GM19351 (cell line): ENCODE results near the gene ADAMTS13.
"Not testable (repeated sequence)": the region's sequence is repeated elsewhere in the genome, so short reads cannot be mapped to it uniquely, and the experiment has no call there.

Experiments
- ATAC-seq: cut with Tn5 transposase; IDR thresholded peaks from one replicate; pipeline ENCODE4 v1.9.1; 2021; ENCODE audit warnings: mild to moderate bottlenecking, moderate library complexity; ENCODE audit not compliant: unreplicated experiment

ADAMTS13 gene

DNA sequence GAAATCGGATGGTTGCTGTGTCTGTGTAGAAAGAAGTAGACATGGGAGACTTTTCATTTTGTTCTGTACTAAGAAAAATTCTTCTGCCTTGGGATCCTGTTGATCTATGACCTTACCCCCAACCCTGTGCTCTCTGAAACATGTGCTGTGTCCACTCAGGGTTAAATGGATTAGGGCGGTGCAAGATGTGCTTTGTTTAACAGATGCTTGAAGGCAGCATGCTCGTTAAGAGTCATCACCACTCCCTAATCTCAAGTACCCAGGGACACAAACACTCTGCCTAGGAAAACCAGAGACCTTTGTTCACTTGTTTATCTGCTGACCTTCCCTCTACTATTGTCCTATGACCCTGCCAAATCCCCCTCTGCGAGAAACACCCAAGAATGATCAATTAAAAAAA lies 30.7 kb upstream of the ADAMTS13 start:
- not testable (repeated sequence) for ATAC-seq

DNA sequence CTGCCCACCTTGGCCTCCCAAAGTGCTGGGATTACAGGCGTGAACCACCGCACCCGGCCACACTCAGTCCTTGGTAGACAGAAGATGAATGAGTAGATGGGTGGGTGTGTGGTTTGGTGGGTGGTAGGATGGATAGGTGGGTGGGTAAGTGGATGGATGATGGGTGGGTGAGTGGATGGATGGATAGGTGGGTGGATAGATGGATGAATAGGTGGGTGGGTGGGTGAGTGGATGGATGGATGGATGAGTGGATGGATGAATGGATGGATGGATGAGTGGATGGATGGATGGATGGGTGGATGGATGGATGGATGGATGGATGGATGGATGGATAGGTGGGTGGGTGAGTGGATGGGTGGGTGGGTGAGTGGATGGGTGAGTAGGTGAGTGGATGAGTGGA lies 29.9 kb upstream of the ADAMTS13 start:
- ATAC-seq = not testable (repeated sequence)

DNA sequence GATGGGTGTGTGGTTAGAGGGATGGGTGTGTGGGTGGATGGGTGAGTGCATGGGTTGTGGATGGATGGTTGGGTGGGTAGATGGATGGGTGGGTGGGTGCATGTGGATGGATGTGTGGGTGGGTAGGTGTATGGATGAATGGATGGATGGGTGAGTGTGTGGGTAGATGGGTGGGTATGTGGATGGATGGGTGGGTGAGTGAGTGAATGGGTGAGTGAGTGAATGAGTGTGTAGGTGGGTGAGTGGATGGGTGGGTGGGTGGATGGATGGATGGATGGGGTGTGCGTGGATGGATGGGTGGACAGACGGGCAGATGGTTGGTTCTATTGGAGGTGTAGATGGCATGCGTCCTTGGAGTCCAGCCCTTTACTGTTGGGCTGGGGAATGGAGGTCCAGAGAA lies 28.8 kb upstream of the ADAMTS13 start:
- ATAC-seq = no peak

DNA sequence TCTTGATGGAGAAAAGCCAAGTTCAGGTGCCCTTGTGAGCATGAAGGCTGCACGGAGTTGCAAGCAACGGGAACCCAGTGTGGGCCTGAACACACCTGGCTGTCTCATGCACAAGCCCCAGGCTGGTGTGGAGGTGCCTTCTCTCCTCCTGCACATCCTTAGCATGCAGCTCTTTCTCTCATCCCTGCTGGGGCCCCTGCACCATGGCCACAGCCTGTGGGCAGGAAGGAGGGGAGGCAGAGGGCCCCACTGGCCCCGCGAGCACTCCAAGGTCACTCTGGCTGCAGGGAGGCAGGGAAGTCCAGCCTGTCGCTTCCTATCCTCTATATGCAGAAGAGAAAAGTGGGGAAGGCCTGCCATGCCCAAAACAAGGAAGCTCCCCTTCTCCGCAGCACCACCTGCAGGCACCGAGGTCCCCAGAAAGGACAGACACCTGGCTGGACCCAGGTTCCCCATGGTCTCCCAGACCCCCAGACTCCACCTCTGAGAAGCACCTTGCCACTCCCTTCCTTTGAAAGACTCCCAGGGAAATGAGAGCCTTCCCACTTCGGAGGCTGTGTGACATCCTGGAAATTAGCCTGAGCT lies 27.4 kb upstream of the ADAMTS13 start:
- no peak for ATAC-seq

DNA sequence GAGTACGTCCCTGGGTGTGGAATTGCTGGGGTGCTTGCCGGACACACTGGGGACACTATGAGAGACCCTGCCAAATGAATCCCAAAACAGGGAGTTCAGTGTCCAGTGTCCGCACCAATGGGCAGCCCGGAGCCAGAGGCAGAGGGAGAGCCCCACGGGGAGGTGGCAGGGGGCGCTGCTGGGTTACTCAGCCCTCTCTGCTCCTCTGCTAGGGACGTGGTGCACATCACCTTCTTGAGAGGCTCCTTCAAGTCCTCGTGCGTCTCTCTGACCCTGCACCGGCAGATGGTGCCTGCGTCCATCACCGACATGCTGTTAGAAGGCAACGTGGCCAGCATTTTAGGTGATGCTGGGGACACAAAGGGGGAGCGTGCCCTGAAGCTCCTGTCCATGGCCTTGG lies 25.2 kb upstream of the ADAMTS13 start:
- no peak for ATAC-seq

DNA sequence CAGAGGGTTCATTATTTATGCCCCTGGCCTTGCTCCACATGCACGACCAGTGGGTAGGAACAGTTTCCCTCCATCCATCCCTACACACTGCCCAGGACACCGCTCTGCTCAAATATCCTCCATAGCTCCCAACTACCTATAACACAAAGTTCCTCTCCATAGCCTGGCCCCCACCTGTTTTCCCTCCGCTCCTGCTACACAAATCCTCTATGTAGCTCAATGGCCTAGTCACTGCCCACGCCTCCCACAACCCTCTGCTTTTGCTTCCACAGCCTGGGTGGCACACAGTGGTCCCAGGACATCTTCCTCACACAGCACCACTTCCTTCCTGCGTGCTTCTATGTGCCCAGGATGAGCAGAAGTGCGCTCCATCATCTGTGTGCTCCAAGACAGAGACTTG lies 24.8 kb upstream of the ADAMTS13 start:
- no peak for ATAC-seq

DNA sequence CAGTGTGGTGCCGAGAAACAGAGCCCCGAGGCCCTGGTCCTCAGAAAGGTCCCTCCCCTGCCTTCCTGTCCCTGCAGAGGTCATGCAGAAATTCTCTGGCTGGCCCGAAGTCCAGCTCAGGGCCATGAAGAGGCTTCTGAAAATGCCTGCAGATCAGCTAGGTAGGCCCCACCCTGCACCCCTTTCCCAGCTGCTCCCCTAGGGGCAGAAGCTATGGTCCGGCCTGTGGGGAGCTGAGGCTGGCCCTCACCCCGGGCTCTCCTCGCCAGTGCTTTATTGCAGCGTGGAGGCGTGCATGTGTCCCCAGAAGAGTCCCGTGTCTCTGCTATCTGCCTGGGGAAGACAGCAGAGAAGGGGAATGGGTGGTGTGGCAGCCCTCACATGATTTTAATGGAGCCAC lies 24.3 kb upstream of the ADAMTS13 start:
- no peak for ATAC-seq

DNA sequence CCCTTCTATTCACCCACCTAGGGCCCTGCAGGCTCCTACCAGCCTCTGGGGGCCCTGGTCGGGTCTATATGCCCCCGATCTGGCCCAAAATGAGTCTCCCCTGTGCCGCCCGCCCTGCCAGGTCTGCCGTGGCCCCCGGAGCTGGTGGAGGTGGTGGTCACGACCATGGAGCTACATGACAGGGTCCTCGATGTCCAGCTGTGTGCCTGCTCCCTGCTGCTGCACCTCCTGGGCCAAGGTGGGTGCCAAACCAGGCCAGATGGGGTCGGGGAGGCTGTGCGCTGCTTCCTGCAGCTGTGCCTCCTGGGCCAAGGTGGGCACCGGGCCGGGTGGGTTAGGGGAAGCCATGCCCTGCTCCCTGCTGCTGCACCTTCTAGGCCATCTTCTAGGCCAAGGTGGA lies 21.9 kb upstream of the ADAMTS13 start:
- no peak for ATAC-seq

DNA sequence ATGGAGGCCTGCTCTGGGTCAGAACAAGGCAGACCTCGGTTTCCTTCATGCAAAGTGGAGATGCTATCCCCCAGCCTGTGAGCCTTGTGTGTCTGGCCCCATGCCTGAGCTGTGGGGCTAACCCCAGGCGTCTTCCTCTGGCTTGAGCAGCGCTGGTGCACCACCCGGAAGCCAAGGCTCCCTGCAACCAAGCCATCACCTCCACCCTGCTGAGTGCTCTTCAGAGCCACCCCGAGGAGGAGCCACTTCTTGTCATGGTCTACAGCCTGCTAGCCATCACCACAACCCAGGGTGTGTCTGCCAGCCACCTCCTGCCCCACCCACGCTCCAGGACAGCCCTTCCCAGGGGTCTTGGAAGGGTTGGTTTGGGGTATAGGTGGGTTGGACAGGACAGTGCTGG lies 20.6 kb upstream of the ADAMTS13 start:
- no peak for ATAC-seq

DNA sequence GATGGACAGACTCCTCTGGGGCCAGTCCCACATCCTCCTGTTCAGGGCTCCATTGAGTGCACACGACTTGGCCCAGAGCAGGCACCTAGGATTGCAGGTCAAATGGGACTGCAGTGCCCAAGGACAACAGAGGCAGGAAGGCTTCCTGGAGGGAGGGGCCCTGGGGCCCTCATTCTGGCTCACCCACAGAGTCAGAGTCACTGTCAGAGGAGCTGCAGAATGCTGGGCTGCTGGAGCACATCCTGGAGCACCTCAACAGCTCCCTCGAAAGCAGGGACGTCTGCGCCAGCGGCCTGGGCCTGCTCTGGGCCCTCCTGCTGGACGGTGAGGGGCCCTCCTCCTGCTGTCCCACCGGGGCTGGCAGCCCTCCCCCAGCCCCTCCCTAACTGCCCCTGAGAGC lies 19.5 kb upstream of the ADAMTS13 start:
- ATAC-seq = no peak

DNA sequence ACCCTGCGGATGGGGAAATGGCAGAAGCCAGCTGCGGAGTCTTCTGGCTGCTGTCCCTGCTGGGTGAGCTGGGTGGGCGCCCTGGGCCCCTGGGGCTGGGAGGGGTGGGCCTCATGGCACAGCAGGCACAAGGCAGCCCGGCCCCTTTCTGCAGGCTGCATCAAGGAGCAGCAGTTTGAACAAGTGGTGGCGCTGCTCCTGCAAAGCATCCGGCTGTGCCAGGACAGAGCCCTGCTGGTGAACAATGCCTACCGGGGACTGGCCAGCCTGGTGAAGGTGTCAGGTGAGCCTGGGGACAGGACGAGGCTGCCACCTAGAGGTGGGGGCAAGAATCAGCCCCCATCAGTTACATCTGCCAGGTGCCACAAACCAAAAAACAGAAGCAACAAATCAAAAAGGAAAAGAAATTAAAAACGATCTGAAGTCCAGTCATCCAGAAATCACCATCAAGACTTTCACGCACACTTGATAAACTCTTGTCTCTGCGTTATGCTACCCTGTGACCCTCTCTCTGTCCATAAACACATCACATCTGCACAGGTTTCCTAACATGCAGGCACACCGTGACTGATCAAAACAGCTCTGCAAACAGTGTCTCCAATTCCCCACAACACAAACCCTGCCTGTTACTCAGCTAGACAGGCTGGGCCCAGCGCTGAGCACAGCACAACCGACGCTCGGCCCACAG lies 18.3 kb upstream of the ADAMTS13 start:
- ATAC-seq = no peak

DNA sequence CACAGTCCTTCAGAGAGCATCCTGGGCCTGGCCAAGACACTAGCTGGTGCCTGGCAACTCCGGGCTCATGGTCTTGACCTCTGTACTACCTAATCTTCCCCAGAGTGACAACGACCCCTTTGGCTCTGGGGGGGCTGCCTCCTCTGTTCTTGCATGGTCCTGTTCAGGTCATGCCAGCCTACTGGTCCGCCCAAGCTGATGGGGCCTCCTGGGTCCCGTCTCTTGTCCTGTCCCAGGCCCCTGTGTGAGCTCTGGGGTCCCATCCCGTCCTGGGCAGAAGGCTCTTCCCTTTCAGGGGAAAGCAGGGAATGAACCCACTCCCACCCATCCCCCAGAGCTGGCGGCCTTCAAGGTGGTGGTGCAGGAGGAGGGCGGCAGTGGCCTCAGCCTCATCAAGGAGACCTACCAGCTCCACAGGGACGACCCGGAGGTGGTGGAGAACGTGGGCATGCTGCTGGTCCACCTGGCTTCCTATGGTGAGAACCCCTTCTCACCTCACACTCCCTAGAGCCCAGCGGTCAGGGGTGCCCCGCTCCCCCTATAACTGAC lies 17.6 kb upstream of the ADAMTS13 start:
- ATAC-seq = no peak

DNA sequence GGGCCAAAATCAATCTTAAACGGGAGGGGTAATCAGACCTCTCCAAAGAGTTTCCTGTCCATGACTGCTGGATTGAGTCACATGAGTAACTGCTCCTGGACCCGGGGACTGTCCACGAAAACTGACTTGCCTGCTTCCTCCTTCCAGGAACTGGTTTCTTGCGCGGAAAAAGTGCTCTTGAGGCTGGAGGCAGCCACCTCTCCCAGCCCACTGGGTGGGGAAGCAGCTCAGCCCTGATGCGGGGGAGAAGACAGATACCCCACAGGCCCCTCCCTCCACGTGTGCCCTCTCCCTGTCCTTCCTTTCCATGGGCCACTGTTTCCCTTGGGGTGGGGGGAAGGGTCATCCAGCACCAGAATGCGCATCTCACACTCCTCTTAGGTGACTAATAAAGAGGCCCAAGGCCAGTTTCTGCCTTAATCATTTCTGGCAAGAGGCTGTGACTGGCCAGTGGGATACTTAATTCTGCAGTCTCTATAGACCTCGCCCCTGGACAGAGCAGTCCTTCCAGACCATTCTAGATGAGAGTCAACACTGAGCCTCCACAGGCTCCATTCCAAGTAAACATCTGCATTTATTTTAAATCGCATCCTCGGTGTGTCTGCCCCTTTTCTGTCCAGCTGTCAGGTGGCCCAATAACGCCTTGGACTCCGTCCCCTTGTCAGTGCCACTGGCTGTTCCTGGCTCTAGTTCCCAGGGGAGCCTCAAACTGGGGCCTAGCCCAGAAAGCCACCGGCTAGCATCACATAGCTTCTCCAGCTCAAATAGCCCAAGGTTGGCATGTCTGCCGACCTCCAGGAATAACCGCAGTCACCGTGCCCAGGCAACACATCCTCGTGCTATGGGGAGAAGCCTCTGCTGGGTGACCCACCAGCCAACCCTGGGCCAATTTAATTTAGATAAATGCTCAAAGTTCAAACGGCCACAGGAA lies 16.4 kb upstream of the ADAMTS13 start:
- no peak for ATAC-seq

DNA sequence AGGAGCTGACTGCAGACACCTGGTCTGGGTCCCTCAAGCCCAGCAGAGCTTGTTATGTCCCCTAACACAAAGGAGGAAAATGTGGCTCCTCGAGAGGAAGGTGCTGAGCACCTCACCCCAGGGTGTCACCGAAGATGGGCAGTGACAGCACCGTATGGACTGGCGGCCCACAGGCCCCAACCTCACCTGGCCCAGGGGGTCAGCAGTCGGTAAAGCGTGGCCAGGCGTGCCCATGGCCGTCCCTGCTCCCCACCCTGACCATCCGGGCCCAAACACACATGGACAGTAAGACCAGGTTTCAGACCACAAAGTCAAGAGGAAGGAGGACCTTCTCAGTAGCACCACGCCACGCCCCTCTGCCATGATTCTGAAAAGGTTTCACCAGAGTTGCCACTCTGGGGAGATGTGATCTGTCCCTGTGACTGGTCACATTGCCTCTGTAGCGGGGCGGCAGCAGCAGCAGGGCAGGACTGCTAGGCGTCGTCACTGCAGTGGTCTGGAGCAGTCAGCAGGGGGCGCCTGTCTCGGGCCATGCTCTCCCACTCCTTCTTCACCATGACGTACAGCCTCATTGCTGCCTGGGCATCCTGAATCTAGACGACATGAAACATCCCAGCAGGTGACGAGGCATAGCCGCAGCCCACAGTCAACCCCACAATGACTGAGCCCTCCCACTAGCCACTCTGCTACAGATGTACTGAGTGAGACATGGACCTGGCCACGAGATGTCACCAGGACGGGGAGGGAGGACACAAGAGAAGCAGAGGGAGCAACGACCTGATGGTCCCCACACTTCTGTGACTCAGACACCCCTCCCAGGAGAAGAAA lies 15.5 kb upstream of the ADAMTS13 start:
- ATAC-seq = no peak

DNA sequence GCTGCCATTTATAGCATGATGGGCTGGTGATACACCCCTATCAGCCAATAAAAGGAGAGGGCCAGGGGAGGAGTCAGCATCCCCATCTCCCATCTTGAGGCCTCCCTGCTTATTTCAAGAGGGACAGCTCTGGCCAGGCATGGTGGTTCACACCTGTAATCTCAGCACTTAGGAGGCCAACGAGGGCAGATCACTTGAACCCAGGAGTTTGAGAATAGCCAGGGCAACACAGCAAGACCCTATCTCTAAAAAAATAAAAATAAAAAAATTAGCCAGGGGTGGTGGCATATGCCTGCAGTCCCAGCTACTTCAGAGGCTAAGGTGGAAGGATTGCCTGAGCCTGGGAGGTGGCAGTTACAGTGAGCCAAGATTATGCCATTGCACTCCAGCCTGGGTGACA lies 14.1 kb upstream of the ADAMTS13 start:
- ATAC-seq = no peak

DNA sequence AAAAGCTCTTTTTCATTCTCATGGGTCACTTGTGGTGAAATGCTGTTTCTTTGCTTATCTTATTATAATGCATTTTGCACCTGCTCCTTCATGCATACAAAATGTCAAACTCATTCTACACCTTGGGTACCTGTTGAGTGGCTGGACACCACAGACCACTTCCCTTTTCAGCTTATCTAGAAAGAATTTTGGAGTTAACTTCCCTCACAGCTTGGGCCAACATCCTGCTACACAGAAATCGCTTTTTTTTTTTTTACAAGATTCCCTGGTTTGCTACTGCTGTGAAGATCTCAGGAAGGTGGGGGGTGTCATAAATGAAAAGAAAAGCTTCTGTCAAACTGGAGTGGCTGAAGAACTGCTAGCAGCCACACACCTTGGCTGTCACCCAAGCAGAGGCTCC lies 7.0 kb upstream of the ADAMTS13 start:
- ATAC-seq = no peak

DNA sequence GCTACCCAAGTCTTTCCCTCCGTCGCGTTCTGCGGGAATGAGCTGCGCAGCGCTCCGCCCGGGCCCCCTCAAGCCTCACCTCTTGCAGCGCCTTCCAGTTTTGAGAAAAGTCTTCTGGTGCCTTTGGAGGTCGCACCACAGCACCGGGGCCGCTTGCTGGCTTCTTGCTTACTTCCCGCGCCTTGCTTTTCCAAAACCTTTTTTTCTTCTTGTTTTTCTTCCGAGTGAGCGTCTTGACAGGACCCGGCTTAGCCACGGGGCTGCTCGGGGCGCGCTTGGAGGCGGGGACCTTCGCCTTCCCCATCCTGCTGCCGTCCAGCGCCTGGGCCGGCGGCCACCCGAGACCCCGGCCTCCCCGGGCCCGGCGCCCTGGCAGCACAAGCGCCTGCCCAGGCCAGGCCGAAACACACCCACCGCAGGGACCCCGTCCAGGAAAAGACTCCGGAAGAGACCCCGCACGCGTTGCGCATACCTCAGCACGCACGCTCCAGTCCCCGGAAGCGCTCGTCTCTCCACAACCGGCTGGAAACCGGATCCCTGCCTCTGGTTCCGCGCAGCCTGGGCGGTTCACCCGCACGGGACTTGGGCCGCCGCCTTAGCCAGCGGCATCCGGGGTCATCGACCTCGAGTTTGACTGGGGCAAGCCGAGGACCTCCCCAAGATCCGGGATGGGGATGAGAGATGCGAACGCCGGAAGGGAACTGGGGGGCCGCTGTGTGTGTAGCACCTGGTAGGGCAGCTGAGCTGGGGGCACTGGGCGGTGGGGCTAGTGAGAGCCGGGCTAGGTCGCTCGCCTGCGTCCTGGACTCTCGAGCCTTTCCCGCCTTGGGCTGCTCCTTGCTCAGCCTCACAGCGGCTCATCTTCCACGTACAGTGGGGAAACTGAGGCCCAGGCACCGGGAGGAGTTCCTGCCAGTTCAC lies 4.4 kb upstream of the ADAMTS13 start, which contains the start of gene REXO4:
Gene REXO4 (minus strand): TSS at position 470 of the 921 bp plus-strand sequence. CDS start 166 bp downstream, at position 304.
- ATAC-seq = peak; percentile 57

DNA sequence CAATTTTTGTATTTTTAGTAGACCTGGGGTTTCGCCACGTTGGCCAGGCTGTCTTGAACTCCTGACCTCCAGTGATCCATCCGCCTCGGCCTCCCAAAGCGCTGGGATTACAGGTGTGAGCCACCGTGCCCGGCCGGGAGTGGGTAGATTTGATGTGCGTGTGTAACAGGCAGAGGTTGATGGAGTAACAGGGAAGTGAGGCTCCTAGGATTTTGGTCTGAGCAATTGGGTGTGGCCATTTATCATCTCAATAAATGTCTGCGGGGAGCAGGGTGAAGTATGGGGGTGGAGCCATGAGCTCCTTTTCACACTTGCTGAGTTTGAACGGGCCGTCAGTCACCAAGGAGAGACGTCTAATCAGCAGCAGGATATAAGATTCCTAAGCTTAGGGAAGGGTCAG lies 3.2 kb upstream of the ADAMTS13 start:
- no peak for ATAC-seq

DNA sequence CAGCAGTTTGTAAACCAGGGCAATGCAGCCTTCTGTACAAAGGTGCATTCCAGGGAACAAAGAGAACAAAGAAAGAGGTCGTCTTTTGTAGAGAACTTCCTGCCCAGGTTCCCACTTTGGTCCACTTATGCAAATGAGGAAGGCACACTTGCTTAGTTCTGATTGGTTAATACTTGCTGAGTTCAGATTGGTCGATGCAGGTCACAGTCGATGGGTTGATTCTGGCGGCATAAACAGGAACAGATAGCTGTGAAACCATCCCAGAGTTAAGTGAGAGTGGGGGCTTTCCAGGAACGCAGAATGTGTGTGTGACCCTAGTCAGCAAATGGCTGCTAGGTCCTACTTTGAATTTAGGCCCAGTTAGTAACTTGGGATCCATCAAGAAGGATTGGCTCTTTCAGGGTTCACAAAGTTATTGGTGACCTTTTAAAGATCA lies 1.8 kb upstream of the ADAMTS13 start:
- peak; percentile 36 for ATAC-seq
